ENCODE measurements around the gene BAAT. TPM values are rescaled to one million over a fixed set of nuclear protein-coding genes. Genes with fewer than 3 reads are reported as not detected.
A peak's percentile ranks its signal among the peaks of the same experiment; 100 is the strongest.

BAAT gene
- polyA plus RNA-seq, 4 donors: 0.05 to 0.68 (median 0.25) TPM

DNA sequence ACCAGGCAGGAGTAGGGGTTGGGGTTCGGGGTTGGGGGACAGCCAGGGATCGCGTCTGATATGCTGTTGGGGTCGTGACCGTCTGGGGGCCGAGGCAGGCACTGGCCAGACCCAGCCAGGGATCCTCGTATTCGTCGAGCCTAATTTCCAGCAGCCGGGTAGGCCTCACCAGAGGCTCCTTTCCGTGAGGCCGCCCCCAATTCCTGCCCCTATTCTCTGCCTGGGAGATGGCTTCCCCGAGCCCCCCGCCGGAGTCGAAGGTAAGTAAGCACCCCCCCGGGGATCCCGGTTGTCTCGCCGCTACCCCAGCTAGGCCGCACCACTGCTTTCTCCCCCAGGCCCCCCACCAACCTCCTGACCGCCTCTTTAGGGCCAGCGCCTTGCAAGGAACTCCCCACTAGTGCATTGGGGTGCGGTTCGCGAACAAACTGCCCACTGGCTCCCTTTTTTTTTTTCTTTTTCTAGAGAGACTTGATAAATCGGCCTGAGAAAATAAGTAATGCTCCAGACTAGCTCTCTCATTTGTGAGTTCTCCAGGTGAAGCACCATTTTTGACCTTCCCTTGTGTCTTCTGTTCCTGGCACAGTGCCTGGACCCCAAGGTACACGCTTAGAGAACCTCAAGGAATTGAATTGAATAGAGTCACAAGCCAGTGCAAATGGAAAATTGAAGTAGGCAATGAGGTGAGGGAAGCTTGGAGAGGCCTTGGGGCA lies 14.3 kb upstream of the BAAT start:
- DNase-seq (ENCODE audit: low read depth in 4 of 4, low spot score in 2 of 4): peak in 3 of 4 donors; percentile 15 to 37 (median 16)

DNA sequence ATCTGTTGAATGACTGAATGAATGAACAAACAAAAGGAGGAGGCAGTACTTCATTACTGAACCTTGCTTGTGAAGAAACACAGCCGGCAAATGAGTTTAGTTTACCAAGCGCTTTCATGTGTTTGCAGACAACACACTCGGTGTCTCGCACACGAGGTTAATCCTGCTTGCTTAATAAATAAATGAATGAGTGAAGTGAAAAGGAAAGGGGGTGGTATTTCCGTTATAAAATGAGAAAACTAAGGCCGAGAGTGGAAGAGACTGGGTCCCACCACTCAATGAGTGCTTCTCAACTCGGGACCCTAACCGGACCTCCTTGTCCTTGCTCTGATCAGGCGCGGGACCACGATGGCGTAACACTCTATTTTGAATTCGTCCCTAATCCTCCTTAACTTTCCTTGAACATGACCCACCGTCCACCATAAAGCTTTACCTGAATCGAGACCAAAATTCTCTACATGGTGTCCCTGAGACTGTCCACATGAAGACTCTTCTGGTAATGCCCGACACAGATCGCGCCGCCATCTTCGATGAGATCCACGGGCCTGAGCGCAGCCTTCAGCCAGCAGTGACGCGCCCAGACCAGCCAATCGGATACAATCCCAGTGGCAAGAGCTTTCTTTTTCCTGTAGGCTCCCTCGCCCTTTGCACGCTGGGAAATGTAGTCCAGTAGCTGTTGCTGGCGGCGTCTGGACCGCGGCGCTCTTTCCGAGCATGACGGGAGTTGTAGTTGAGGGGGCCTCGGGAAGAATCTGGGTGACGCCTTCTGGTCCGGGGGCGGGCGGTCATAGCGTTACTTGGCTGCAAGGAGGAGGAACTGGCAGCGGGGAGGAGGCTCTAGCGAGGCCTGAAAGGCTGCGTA lies 13.5 kb upstream of the BAAT start, which contains the start of the genes MRPL50 and ZNF189:
TSS of gene MRPL50 (minus strand) at position 551 of the 862 bp plus-strand sequence. CDS start at position 525, 26 bp downstream.
TSS of gene ZNF189 (plus strand) at position 784 of the 862 bp plus-strand sequence. CDS start 306 bp downstream, outside the sequence.
- peak; percentile 92 to 99 (median 94) for DNase-seq (ENCODE audit: low read depth in 4 of 4, low spot score in 2 of 4)

DNA sequence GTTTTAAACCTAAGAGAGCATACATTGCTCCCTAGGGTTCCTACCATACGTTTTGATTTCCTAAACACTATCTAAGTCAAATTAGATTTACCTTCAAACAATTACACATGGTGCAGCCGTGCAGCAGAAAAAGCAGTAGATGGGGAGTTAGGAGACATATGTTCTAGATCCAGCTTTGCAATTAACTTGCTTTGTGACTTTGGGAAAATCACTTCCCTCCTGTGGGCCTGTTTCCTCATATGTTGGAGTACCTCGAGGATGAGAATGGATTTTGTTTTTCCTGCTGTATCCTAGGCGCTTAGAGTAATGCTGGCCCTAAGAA lies 12.9 kb upstream of the BAAT start:
- no peak for DNase-seq (ENCODE audit: low read depth in 4 of 4, low spot score in 2 of 4)

DNA sequence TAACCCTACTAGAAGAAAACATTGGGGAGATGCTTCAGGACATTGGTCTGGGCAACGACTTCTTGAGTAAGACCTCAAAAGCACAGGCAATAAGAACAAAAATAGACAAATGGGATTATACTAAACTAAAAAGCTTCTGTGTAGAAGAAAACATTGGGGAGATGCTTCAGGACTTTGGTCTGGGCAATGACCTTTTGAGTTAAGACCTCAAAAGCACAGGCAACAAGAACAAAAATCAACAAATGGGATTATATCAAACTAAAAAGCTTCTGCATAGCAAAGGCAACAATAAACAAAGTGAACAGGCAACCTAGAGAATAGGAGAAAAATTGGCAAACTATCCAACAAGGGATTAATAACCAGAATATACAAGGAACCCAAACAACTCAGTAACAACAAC lies 9.9 kb upstream of the BAAT start:
- no peak for DNase-seq (ENCODE audit: low read depth in 4 of 4, low spot score in 2 of 4)

DNA sequence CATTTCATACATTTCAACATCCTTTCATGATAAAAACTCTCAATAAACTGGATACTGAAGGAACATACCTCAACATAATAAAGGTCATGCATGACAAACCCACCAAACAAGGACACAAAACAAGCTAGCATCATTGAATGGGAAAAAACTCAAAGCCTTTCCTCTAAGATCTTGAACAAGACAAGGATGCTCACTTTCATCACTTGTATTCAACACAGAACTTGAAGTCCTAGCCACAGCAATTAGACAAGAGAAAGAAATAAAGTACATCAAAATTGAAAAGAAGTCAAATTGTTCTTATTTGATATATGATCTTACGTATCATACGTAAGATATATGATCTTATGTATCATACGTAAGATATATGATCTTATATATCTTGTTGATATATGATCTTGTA lies 8.3 kb upstream of the BAAT start:
- no peak for DNase-seq (ENCODE audit: low read depth in 4 of 4, low spot score in 2 of 4)

DNA sequence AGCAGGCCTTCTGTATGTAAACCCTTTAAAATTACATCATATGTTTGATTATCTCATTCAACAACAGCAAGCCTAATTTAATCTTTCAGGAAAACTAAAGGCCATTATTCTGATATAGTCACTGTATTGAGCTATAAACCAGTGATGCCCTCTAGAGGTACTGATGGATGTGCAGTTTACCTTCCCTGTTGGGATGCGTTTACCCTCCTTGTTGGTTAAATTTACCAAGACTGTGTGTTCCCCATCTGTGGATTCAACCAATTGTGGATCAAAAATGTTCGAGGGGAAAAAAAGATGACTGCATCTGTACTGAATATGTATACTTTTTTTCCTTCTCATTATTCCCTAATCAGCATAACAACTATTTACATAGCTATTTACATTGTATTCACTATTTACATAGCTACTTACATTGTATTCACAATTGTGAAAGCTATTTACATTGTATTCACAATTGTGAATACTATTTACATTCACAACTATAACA lies 3.7 kb upstream of the BAAT start:
- DNase-seq (ENCODE audit: low read depth in 4 of 4, low spot score in 2 of 4): no peak

DNA sequence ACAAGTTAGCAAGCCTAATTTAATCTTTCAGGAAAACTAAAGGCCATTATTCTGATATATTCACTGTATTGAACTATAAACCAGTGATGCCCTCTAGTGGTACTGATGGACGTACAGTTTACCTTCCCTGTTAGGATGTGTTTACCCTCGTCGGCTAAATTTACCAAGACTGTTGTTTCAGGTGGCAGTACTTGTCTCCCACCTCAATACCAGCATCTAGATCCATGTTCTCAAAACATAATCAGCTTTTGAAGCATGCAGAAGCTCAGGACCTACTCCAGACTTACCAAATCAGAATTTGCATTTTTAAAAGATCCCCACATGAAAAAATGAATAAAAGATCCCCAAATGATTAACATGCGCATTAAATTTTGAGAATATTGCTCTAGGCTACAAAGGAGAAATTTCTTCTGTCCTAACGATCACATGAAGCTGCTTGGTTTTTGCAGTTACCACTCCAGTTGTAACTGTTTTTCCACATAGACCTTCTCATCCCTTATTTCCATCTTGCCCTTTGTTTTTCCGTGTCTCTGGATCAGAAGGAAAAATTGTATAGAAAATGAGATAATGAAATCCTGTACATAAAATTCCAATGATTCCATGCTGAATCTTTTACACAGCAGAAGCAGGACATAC lies 3.2 kb upstream of the BAAT start:
- DNase-seq (ENCODE audit: low read depth in 4 of 4, low spot score in 2 of 4): no peak

DNA sequence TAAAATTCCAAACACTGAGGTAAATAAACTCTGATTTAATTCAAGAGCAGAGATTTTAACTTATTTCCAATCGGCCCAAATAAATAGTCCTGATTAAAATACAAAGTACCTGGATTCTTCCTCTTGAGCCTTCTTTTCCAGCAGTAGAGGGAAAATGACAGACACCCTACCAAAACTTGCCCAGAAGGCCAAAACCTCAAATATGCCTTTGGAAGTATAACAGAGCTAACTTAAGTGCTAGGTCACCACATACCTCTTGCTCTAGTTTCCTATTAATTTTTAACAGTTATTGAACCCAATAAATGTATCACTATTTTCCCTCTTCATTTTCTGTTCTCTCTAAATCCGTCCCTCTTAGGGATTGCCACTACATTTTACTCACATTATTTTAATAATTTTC lies 1.4 kb downstream of the BAAT start:
- DNase-seq (ENCODE audit: low read depth in 4 of 4, low spot score in 2 of 4): no peak

DNA sequence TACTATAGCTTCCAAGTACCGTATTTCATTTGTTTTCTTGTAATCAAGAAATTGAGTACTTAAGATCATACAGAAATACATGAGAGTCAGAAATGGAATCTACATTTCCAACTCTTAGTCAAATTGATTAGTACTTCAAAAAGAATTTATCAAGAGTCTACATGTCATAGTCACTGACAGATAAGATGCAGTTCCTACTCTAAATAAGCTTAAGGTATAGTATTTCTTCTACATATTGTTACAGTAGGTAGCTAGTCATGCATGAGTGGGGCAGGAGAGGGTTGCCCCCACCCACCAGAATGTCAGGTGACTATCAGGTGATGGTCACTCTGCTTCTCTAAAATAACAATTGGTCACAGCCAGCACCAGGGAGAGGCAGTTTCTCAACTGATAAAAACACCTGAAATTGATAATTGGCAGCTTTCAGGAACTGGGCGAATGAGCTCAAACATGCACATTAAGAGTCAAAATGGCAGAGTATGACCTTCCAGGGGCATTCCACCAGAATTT lies 2.9 kb downstream of the BAAT start:
- DNase-seq (ENCODE audit: low read depth in 4 of 4, low spot score in 2 of 4): no peak

DNA sequence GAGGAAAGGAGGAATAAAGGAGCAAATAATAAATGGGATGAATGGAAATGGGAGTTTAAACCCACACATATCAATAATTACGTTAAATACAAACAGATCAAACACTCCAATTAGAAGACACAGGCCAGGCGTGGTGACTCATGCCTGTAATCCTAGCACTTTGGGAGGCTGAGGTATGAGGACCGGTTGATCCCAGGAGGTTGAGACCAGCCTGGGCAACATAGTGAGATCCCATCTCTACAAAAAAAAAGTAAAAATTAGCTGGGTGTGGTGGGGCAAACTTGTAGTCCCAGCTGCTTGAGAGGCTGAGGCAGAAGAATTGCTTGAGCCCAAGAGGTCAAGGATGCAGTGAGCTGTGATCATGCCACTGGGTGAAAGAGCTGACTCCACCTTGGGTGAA lies 3.7 kb downstream of the BAAT start:
- DNase-seq (ENCODE audit: low read depth in 4 of 4, low spot score in 2 of 4): no peak

DNA sequence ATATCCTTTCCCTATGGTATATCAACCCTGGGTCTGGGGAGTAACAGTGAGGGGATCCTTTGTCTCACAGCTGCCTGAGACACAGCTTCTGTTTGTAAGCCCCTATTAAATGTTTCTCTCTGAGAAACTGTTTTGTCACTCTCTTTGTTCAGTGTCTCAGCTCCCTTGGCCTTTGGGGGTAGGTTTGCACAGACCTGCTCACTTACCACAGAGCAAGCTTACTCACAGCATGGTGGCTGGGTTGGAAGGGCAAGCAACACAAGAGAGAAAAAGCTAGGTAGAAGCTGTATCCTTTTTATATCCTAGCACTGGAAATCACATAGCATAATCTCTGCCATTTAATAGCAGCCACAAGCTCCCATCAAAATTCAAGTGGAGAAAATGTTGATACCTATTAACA lies 4.5 kb downstream of the BAAT start:
- no peak for DNase-seq (ENCODE audit: low read depth in 4 of 4, low spot score in 2 of 4)

DNA sequence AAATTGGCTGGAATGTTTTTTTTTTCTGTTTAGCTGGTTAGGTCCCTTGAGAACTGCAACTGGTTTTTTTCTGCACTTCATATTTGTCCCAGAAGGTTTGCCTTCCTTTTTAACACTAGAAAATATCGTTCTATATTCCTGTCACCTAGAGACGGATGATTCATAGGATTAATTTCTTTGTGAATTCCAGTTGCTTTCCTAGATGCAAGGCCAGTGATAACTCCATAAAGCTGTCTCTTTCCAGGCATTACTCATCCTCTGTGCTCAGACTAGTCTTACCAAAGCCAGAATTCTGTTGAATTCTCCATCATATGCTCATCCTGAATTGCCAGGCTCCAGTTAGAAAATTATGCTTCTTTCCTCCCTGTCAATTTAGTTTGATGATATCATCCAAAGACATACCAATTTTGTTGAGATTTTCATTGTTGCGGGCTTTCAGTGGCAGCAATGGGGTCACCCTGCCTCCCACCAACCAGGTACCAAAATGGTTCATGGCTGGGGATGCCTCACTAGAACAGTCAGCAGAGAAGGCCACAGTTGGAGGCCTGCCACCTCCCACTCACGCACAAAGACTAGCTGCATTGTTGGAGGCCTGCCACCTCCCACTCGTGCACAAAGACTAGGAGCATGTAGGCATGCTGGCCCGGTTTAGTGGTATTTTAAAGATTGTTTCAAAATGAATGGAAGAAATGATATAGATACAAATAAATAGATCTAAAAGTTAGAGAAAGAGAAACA lies 8.5 kb downstream of the BAAT start:
- DNase-seq (ENCODE audit: low read depth in 4 of 4, low spot score in 2 of 4): no peak

DNA sequence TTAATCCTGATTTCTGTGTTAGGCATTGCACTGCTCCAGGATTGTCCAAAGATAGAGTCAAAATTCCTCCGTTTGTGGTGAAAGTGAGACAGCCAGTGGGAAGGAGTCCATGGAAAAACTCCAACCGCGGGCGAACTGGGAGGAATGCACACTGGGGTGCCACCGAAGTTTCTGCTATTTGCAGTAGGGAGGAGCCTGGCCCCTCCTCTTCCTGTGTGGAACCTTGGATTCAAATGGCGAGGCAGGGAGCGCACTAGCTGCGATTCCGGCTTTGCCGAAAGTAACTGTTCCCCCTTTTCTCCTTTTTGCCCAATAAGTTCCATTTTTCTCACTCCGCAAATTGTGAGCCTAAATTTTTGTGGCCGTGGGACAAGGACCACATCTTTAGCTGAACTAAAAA lies 9.3 kb downstream of the BAAT start:
- no peak for DNase-seq (ENCODE audit: low read depth in 4 of 4, low spot score in 2 of 4)

DNA sequence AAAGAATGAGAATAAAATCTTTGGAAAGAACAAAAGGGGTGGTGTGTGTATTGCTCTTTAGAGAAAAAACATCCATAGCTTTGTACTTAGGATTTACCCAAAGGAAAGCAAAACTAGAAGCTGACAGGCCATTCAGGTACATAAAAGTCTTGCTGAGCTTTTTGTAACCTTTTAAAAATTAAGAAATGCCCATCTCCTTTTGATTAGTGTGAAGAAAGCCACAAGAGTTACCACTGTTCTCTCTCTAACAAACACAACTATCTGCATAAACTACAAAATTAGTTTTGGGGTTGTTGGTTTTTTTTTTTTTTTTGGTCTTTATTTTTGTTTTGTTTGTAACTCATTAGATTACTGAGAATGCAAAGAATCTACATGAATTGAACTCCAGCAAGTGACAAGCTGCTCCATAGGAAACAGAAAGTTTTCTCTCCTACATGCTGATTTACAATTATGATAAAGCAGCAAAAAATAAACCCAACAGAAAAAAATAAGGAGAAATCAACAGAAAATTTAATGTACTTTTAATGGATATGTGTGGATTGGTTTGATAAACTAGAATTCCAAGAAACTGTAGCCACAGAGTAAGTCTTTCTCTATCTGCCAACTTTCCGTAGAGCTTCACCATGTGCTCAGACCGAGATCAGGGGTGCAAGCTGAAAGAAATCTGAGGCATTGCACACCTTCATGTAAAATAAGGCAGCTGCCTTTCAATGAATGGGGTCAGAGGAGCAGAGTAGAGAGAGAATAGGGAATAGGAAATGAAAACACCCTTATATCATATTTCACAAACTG lies 12.3 kb downstream of the BAAT start:
- no peak for DNase-seq (ENCODE audit: low read depth in 4 of 4, low spot score in 2 of 4)

DNA sequence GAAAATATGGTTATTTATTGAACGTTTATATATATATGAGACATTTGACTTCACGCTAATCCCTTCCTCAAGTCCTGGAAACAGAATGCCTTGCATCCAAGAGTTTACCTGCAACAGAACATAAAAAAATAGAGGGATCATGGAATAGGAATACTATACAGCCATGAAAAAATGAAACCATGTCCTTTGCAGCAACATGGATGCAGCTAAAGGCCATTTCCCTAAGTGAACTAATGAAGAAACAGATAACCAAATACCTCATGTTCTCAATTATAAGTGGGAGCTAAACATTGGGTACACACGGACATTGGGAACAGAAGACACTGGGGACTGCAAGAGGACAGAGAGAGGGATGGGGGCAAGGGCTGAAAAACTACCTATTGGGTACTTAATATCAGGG lies 13.0 kb downstream of the BAAT start:
- no peak for DNase-seq (ENCODE audit: low read depth in 4 of 4, low spot score in 2 of 4)

DNA sequence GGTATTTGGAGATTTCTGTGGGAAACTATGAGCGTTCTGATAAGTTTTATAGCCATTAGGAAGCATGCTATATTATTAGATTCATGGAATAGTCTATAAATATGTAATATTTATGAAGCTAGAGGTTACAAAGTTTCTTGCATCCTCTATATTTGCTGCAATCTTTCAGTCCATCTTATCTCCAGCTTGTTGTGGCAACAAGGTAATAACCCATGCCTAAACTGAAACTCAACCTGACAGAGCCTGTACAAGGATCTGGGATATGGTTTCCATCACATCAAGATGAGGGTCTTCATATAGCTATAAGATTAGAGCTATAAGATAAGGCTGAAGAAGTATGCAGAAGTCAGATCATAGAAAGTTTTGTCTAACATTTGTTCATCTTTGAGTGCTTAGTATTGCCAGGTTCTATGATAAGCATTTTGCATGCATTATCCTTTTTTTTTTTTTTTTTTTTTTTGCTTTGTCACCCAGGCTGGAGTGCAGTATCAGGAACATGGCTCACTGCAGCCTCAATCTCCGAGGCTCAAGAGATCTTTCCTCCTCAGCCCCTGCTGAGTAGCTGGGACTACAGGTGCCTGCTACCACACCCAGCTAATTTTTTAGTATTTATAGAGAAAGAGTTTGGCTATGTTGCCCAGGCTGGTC lies 14.8 kb downstream of the BAAT start:
- no peak for DNase-seq (ENCODE audit: low read depth in 4 of 4, low spot score in 2 of 4)

DNA sequence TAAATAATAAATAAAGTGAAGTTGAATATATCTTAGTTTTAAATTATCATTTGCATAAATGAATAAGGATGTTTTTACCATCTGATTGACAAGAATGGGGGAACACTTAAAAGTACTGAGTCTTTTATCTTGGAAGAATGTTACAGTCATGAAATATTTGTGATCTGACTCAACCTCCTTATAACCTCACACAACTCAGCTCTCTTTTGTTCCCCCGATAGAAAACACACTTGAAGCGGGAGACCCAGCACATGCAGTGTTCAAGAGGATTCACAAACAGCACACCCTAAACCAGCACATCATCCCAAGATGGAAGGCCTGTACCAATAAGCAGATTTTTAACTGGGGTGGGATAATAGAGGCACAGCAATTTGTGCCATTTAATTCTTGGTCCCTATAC lies 15.5 kb downstream of the BAAT start:
- DNase-seq (ENCODE audit: low read depth in 4 of 4, low spot score in 2 of 4): no peak

DNA sequence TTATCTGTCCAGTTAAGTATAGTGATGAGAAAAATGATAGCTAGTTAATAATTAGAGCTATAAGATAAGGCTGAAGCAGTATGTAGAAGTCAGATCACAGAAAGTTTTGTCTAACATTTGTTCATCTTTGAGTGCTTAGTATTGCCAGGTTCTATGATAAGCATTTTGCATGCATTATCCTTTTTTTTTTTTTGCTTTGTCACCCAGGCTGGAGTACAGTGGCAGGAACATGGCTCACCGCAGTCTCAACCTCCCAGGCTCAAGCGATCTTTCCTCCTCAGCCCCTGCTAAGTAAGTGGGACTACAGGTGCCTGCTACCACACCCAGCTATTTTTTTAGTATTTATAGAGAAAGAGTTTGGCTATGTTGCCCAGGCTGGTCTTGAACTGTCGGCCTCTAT lies 17.5 kb downstream of the BAAT start:
- no peak for DNase-seq (ENCODE audit: low read depth in 4 of 4, low spot score in 2 of 4)
